ENCODE measurements around the gene GYS1. TPM values are rescaled to one million over a fixed set of nuclear protein-coding genes. Genes with fewer than 3 reads are reported as not detected.

The GYS1 gene
- total and polyA plus RNA-seq, 10 of the 15 experiments (the other 5 are each of a cell fraction or from before 2014, with no cell fraction given) = 3.7 to 62.0 (median 37.3) TPM

GRCh38 chr19:48962029-48962848 is 30.9 kb downstream of the GYS1 start (continued):
- TF ChIP-seq IRF5 (IDR thresholded peaks at IDR 0.05; ENCODE audit: borderline replicate concordance) (no peak), BACH1 (IDR thresholded peaks at IDR 0.05; ENCODE audit: borderline replicate concordance) (peak; percentile 80; the same call in 1 of the 2 replicates), ZBTB11 (CRISPR knock-in tag; IDR thresholded peaks at IDR 0.05) (no peak), CHD2 (IDR thresholded peaks at IDR 0.05; ENCODE audit: borderline replicate concordance, low read depth, low read length) (peak; percentile 55), ZNF24 (IDR thresholded peaks at IDR 0.05) (no peak), TAF1 (IDR thresholded peaks at IDR 0.05; ENCODE audit: borderline replicate concordance, low read depth, low read length) (peak; percentile 47; the same call in 1 of the 2 replicates), RUNX3 (IDR thresholded peaks at IDR 0.05; ENCODE audit: low read length) (peak; percentile 30), NKRF (conservative IDR thresholded peaks at IDR 0.05) (no peak; the same call in 1 of the 2 replicates), NR2C2 (IDR thresholded peaks at IDR 0.05; ENCODE audit: borderline replicate concordance, control insufficient read depth, insufficient read length, low read depth) (no peak), TCF7 (IDR thresholded peaks at IDR 0.05; ENCODE audit: borderline replicate concordance) (no peak), PKNOX1 (IDR thresholded peaks at IDR 0.05) (no peak; the same call in 1 of the 2 replicates), PAX8 (IDR thresholded peaks at IDR 0.05) (no peak), ZNF274 (IDR thresholded peaks at IDR 0.05; ENCODE audit: insufficient read depth, insufficient read length) (no peak), ZBTB4 (CRISPR knock-in tag; IDR thresholded peaks at IDR 0.05) (no peak), WRNIP1 (IDR thresholded peaks at IDR 0.05; ENCODE audit: borderline replicate concordance, low read depth, low read length) (0 out of 2 replicates have a peak, but pooled peaks have one; percentile 24), MEF2B (IDR thresholded peaks at IDR 0.05; ENCODE audit: partially characterized antibody, poor library complexity, severe bottlenecking) (no peak), KDM1A (IDR thresholded peaks at IDR 0.05; ENCODE audit: borderline replicate concordance) (no peak), POLR2AphosphoS2 (IDR thresholded peaks at IDR 0.05; ENCODE audit: low read depth, low read length) (no peak; the same call in 1 of the 2 replicates)

Data from GM12878 (cell line).